ENCODE measurements around the gene CELF2.

The CELF2 gene

DNA sequence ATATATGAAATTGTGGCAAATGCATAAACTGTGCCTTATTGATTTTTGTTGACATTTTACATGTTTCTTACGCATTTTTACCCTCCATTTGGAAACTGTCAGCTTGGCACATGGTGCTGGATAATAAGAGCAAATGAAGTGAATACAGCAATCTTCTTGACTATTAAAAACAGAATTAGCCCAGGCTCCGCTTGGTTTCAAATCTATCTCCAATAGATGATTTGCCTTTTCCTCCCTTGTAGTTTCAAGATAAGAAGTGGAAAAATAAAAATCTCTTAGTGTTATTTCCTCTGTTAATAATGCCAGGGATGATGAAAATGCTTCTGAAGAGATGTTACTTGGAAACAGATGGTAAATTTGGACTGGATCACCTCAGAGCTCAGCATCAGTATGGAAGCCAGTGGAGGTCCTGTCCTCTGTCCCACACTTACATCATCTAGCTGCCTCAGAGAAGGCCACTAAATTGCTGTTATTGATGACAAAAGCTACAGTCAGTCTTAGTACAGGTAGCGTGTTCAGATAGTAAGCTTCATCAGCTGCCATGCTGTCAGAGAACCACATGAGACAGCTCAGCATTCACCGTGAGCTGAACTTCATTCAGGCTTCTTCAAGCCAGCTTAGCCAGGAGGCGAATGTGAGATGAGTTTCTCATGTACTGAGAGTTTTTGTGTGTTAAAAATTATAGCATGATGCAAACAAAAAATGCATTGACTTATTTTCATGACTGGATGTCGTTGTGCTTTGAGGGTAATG lies 246.8 kb downstream of the CELF2 start:
- TF ChIP-seq, protein P1, sequence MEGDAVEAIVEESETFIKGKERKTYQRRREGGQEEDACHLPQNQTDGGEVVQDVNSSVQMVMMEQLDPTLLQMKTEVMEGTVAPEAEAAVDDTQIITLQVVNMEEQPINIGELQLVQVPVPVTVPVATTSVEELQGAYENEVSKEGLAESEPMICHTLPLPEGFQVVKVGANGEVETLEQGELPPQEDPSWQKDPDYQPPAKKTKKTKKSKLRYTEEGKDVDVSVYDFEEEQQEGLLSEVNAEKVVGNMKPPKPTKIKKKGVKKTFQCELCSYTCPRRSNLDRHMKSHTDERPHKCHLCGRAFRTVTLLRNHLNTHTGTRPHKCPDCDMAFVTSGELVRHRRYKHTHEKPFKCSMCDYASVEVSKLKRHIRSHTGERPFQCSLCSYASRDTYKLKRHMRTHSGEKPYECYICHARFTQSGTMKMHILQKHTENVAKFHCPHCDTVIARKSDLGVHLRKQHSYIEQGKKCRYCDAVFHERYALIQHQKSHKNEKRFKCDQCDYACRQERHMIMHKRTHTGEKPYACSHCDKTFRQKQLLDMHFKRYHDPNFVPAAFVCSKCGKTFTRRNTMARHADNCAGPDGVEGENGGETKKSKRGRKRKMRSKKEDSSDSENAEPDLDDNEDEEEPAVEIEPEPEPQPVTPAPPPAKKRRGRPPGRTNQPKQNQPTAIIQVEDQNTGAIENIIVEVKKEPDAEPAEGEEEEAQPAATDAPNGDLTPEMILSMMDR (IDR thresholded peaks at IDR 0.05): no peak

DNA sequence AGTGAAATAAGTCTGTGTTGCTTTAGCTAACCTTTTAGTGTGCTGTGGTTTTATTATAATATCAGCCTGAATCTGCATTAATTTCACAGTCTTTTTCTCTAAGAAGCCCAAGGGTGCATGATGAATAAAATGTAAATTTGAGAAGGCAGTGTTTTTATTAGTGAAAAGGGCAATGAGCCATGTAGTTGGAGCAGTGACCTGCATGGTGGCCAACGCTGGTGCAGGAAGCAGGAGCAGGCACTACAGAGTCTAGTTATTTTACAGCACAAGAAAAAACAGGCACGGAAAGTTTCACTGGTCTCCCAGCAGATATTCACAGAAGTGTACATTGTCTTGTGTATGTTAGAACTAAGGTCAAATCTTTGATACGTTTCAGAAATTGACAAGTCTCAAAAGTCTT lies 247.8 kb downstream of the CELF2 start:
- TF ChIP-seq, protein P1 (IDR thresholded peaks at IDR 0.05): no peak

DNA sequence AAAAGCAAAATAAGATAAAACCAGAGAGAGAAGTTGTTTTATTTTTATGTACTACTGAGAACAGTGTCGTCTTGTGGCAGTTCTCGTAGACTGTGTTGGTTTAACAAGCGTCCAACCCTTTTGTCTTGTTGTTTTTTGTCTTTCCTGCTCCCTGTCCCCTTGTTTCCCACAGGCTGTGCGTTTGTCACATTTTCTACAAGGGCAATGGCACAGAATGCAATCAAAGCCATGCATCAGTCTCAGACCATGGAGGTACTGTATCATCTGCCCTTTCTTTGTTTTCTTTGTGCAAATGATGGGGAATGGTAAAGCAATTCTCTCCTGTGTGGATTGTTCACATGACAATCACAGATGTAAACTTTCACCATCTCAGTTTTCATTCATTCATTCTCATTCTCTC lies 248.8 kb downstream of the CELF2 start:
- TF ChIP-seq, protein P1 (IDR thresholded peaks at IDR 0.05): no peak

DNA sequence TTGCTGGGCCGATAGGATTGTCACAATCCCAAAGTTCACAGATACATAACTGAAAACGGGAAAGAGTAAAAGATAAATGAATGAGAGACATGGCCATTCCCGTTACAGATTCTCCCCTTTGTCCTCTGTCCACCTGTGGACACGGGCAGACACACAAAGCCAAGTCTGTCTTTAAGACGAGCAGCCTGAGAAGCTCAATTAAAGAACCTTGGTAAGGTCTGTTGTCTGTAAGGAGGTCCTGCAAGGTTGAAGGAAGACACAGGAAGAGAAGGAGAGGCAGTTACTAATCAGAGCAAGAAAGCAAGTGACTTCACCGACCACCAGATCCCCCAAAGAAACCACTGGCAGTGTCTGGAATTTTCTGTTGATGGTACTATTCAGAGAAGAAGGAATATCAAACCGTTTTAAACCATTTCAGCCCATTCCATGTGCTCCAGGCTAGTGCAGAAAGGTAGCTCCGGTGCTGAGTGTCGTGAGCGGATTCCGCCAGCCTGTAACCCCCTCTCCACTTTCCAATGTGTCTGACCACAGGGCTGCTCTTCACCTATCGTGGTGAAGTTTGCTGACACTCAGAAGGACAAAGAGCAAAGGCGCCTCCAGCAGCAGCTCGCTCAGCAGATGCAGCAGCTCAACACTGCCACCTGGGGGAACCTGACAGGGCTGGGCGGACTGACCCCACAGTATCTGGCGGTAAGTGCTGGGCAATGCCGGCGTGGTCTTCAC lies 252.6 kb downstream of the CELF2 start:
- TF ChIP-seq, protein P1 (IDR thresholded peaks at IDR 0.05): peak; percentile 96

DNA sequence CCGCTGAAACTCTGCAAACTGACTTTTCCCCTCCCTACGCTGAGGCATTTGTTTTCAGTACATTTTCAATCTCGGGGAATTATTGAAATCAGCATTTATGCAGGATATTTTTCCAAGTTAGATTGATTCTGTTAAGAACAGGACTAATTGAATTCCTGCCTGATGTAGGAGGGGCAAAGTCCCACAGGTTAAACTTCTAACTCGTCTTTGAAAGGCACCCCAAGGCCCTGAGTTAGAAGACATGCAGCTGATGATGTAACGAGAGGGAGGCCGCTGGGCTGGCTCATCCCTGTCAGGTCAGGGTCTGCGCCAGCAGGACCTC lies 253.1 kb downstream of the CELF2 start:
- TF ChIP-seq, protein P1 (IDR thresholded peaks at IDR 0.05): peak; percentile 34

DNA sequence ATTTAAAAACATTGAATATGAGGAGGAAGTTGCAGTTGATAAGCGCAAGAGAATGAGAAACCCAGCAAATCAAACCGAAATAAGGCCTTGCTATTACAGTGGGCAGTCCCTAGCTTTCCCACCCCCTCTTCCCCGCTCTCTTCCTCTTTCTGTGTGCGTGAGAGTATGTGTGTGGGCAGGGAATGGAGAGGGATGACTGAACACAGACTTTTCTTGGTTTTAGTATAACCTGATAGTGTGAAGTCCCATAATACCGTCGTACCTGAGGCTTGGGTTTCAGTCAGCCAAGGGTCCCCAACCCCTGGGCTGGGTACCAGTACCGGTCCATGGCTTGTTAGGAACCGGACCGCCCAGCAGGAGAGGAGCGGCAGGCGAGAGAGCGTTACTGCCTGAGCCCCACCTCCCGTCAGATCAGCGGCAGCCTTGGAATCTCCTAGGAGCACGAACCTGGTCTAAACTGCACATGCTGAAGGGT lies 255.3 kb downstream of the CELF2 start:
- TF ChIP-seq, protein P1 (IDR thresholded peaks at IDR 0.05): no peak

DNA sequence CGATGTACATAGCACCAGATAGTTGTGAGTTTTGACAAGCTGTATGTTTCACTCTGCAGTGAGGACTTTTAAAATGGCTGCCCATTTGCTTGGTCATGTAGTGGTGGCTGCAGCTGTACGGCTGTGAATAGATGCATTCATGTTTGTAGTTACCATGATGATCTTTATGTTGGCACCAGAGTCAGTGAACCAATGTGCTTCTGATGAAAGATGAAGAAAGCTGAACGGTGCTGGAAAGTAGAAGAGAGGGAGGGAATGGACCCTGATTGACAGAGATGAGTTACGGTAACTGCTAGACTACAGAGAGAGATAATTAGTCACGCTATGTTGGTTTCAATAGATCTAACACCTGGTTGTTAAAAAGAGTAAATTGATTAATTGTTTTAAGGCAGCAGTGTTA lies 256.8 kb downstream of the CELF2 start:
- TF ChIP-seq, protein P1 (IDR thresholded peaks at IDR 0.05): no peak

All from LNCAP (cell line).